CD4-positive, alpha-beta T cell treated with Interleukin-12 subunit alpha and Interleukin-12 subunit beta, for 1 hour (primary cell): ENCODE results near the gene SLFNL1.

ENCODE experiments used
- DNase-seq: peaks from one replicate; pipeline ENCODE4 v3.0.0-alpha.2; 2020

SLFNL1 gene

GRCh38 chr1:41019353-41019745 lies 2.2 kb downstream of the SLFNL1 start:
- DNase-seq = no peak

GRCh38 chr1:41018018-41018410 lies 3.5 kb downstream of the SLFNL1 start:
- DNase-seq = no peak

- DNase-seq = no peak
These were observed 4.1 kb downstream of the SLFNL1 start for GRCh38 chr1:41017141-41018017.

GRCh38 chr1:41015897-41016470 lies 5.5 kb downstream of the SLFNL1 start:
- DNase-seq = no peak

GRCh38 chr1:41015281-41015896 lies 6.1 kb downstream of the SLFNL1 start:
- DNase-seq = no peak

- DNase-seq = no peak
These were observed 6.7 kb downstream of the SLFNL1 start for GRCh38 chr1:41014871-41015270.

- DNase-seq = no peak
These were observed 7.7 kb downstream of the SLFNL1 start for GRCh38 chr1:41013796-41014195.

GRCh38 chr1:41013024-41013423 lies 8.5 kb downstream of the SLFNL1 start:
- no peak for DNase-seq

GRCh38 chr1:41010345-41010744 lies 11.2 kb downstream of the SLFNL1 start:
- no peak for DNase-seq

GRCh38 chr1:41009466-41009865 lies 12.1 kb downstream of the SLFNL1 start:
- DNase-seq = no peak

GRCh38 chr1:41006942-41007865 lies 14.3 kb downstream of the SLFNL1 start:
- DNase-seq = no peak

GRCh38 chr1:41005876-41006275 lies 15.6 kb downstream of the SLFNL1 start:
- DNase-seq = no peak

GRCh38 chr1:41003640-41004220 lies 17.8 kb downstream of the SLFNL1 start:
- peak; percentile 85 for DNase-seq

- no peak for DNase-seq
These were observed 18.3 kb downstream of the SLFNL1 start for GRCh38 chr1:41003127-41003639.

- no peak for DNase-seq
These were observed 22.9 kb downstream of the SLFNL1 start for GRCh38 chr1:40998668-40999067.

- DNase-seq = no peak
These were observed 24.4 kb downstream of the SLFNL1 start for GRCh38 chr1:40997096-40997495.

GRCh38 chr1:40989066-40989465 lies 32.5 kb downstream of the SLFNL1 start:
- no peak for DNase-seq

- DNase-seq = no peak
These were observed 33.2 kb downstream of the SLFNL1 start for GRCh38 chr1:40988280-40988679.

GRCh38 chr1:40987439-40988276 lies 33.9 kb downstream of the SLFNL1 start:
- no peak for DNase-seq

GRCh38 chr1:40986956-40987355 lies 34.6 kb downstream of the SLFNL1 start:
- no peak for DNase-seq

- no peak for DNase-seq
These were observed 35.2 kb downstream of the SLFNL1 start for GRCh38 chr1:40986328-40986783.
